Measurements from ENCODE around the gene SLC4A1.

DNA sequence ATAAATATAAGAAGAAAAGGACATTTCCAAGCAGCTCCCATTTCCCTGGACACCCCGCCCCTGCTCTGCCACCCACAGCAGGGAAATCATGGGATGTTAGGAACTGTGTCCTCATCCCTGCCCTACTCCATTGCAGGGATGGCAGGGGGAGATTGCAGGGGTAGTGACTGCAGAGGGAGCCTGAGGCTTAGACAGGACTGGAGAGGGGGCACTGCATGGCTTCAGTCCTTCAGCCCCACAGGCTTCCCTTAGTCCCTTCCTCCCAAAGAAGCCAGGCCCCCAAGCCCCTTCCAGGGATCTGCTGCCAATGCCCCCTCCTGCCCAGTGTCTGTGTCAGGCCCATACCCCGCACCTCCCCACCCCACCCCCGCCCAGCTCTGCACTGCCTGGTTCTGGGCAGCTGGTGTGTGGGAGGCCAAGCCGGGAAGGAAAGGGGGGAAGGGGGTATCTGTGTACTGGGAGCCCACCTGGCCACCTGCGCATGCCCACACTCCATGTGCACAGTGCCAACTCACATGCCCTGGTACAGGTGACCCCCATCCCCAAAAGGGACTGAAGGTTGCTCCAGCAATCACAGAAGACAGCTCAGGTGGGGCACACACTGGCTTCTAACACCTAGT is 43.7 kb upstream of the SLC4A1 start:
- no peak for TF ChIP-seq CTCF (conservative IDR thresholded peaks at IDR 0.05 in 1 of 2, IDR thresholded peaks at IDR 0.05 in 1 of 2; ENCODE audit: extremely low read depth in 1 of 2, insufficient read depth in 1 of 2, low read depth in 1 of 2, low read length in 2 of 2)
- no peak for TF ChIP-seq EZH2 (IDR thresholded peaks at IDR 0.05; ENCODE audit: borderline replicate concordance, low read length)
